CD4-positive, alpha-beta T cell (primary cell): ENCODE data around the gene ZNF638. TPM values are rescaled to one million over a fixed set of nuclear protein-coding genes. Genes with fewer than 3 reads are reported as not detected.
A peak's percentile ranks its signal among the peaks of the same experiment; 100 is the strongest.

Experiments used
- ATAC-seq: fragments of 200-7000 bp; cut with Tn5 transposase; one replicate; pipeline ENCODE4 v1.10.0; 2022; ENCODE audit warnings: mild to moderate bottlenecking; ENCODE audit not compliant: poor library complexity
- CTCF ChIA-PET: fragments of 350-600 bp; sonication (Branson Sonifier 250); formaldehyde crosslinking; loops from one replicate; lab custom pipeline; 2021; ENCODE audit warnings: antibody characterized with exemption, inconsistent platforms; lab: Charles Lee
- POLR2A ChIA-PET: fragments of 350-600 bp; sonication (Branson Sonifier 250); formaldehyde crosslinking; loops from one replicate; lab custom pipeline; 2021; ENCODE audit warnings: antibody characterized with exemption, inconsistent platforms; lab: Charles Lee
- DNase-seq, 14 experiments: peaks; one replicate each; pipeline ENCODE4 v3.0.0-alpha.2; 2013 to 2020; ENCODE audit warnings: mixed read lengths in 2 of 14
- H3K27ac ChIP-seq, 2 donors: one replicate each; pipeline versions ENCODE4 v1.5.1 to v1.7.0; 2013; ENCODE audit warnings: low read length in 2 of 2, low read depth in 1 of 2, mild to moderate bottlenecking in 1 of 2
- H3K27me3 ChIP-seq, 2 experiments: 1 replicate in 1 of 2; 2 replicates in 1 of 2; pipeline versions ENCODE4 v1.6.1 to v1.7.0; 2013; ENCODE audit warnings: low read length in 2 of 2, control low read depth in 1 of 2, mild to moderate bottlenecking in 1 of 2, moderate library complexity in 1 of 2; ENCODE audit not compliant: insufficient read depth in 2 of 2, control insufficient read depth in 1 of 2
- H3K36me3 ChIP-seq: one replicate; pipeline ENCODE4 v1.6.1; 2013; ENCODE audit warnings: low read length, control low read depth; ENCODE audit not compliant: insufficient read depth
- H3K4me1 ChIP-seq: one replicate; pipeline ENCODE4 v1.6.1; 2013; ENCODE audit warnings: low read length, control low read depth; ENCODE audit not compliant: insufficient read depth
- H3K4me3 ChIP-seq: one replicate; pipeline ENCODE4 v1.5.1; 2013; ENCODE audit warnings: mild to moderate bottlenecking, low read length, moderate library complexity
- H3K9me3 ChIP-seq, 2 experiments: 1 replicate in 1 of 2; 2 replicates in 1 of 2; pipeline versions ENCODE4 v1.6.1 to v1.7.0; 2013; ENCODE audit warnings: low read length in 2 of 2, mild to moderate bottlenecking in 2 of 2, control low read depth in 1 of 2, moderate library complexity in 1 of 2; ENCODE audit not compliant: control insufficient read depth in 1 of 2, insufficient read depth in 1 of 2
- H3K27ac Mint-ChIP-seq: one replicate; pipeline ENCODE4 v1.8.0; 2020; ENCODE audit warnings: mixed read lengths
- H3K27me3 Mint-ChIP-seq: one replicate; pipeline ENCODE4 v1.8.0; 2021; ENCODE audit warnings: mixed read lengths
- H3K36me3 Mint-ChIP-seq: one replicate; pipeline ENCODE4 v1.8.0; 2021; ENCODE audit warnings: low read depth, mixed read lengths
- H3K4me1 Mint-ChIP-seq: one replicate; pipeline ENCODE4 v1.8.0; 2021; ENCODE audit warnings: low read depth, mixed read lengths
- H3K4me3 Mint-ChIP-seq: one replicate; pipeline ENCODE4 v1.8.0; 2020; ENCODE audit warnings: mild to moderate bottlenecking, mixed read lengths
- H3K9me3 Mint-ChIP-seq: one replicate; pipeline ENCODE4 v1.8.0; 2020; ENCODE audit warnings: mixed read lengths
- CTCF ChIP-seq: fragments of 200-600 bp; IDR thresholded peaks from one replicate; pipeline ENCODE4 v1.8.0; 2022; ENCODE audit warnings: antibody characterized with exemption, mild to moderate bottlenecking
- intact Hi-C, 2 experiments: fragments of 100-400 bp; cut with DNase I in 1 of 2; cut with micrococcal nuclease in 1 of 2; formaldehyde crosslinking; loops; one replicate each; pipeline versions ENCODE4 v1.15.1 to v1.9.0; 2023 to 2025; cut with DNase I, micrococcal nuclease
- total RNA-seq, 174 experiments: library from RNA in 2 of 174; stranded (reverse) in 2 of 174; gene quantifications; one replicate each; pipeline ENCODE4 v1.2.3 and lab custom pipeline; 2021 to 2026

ZNF638 gene
- total RNA-seq, 2 experiments from 2014 or later, result 77.8 to 86.4 TPM

- DNase-seq, result no peak
- Mint-ChIP-seq H3K4me1 (peaks cover 28% of the 10 kb centered on the region), H3K36me3 (peaks cover 91% of the 10 kb centered on the region), H3K9me3 (no peaks in the 10 kb centered on the region), H3K27ac (peak overlapping the region; percentile 25), H3K27me3 (no peaks in the 10 kb centered on the region), H3K4me3 (no peak overlapping the region)
- H3K27me3 ChIP-seq, result no peaks in the 10 kb centered on the region
- peaks cover 85% of the 10 kb centered on the region for H3K36me3 ChIP-seq
- no peak for TF ChIP-seq CTCF
- no peak for ATAC-seq
- no peaks in the 10 kb centered on the region for H3K4me1 ChIP-seq
- no peak overlapping the region for H3K4me3 ChIP-seq
- no peak overlapping the region for H3K27ac ChIP-seq
- ChIA-PET CTCF (no interaction called here), POLR2A (no interaction called here)
- intact Hi-C loops, result no loop called here
- H3K9me3 ChIP-seq, result no peaks in the 10 kb centered on the region
Measured at GRCh38 chr2:71379086-71379485, 47.5 kb downstream of the ZNF638 start.

GRCh38 chr2:71380665-71381064, 49.1 kb downstream of the ZNF638 start:
- no peak overlapping the region for H3K4me3 ChIP-seq
- no peaks in the 10 kb centered on the region for H3K9me3 ChIP-seq
- H3K27me3 Mint-ChIP-seq, result no peaks in the 10 kb centered on the region
- no peaks in the 10 kb centered on the region for H3K27me3 ChIP-seq
- ATAC-seq (no peak), DNase-seq (no peak)
- TF ChIP-seq CTCF, result no peak
- intact Hi-C loops, result no loop called here
- no peak overlapping the region for H3K27ac ChIP-seq
- peak overlapping the region; percentile 45 for H3K27ac Mint-ChIP-seq
- POLR2A ChIA-PET, result interaction anchor here (1.0 kb wide), 1 partner anchor 12 kb away, joined by 3 read pairs; no protein-coding TSS in a partner anchor
- no peak overlapping the region for H3K4me3 Mint-ChIP-seq
- peaks cover 26% of the 10 kb centered on the region for H3K4me1 Mint-ChIP-seq
- peaks cover 92% of the 10 kb centered on the region for H3K36me3 Mint-ChIP-seq
- H3K9me3 Mint-ChIP-seq, result no peaks in the 10 kb centered on the region
- no peaks in the 10 kb centered on the region for H3K4me1 ChIP-seq
- peaks cover 83% of the 10 kb centered on the region for H3K36me3 ChIP-seq
- CTCF ChIA-PET, result interaction anchor here (1.2 kb wide), 1 partner anchor 10 kb away, joined by 3 read pairs; no protein-coding TSS in a partner anchor

GRCh38 chr2:71385012-71385411, 53.4 kb downstream of the ZNF638 start:
- peaks cover 88% of the 10 kb centered on the region for H3K36me3 ChIP-seq
- no peaks in the 10 kb centered on the region for H3K4me1 ChIP-seq
- H3K27ac ChIP-seq, result no peak overlapping the region
- Mint-ChIP-seq H3K27me3 (no peaks in the 10 kb centered on the region), H3K27ac (no peak overlapping the region), H3K9me3 (no peaks in the 10 kb centered on the region), H3K36me3 (peaks cover 93% of the 10 kb centered on the region), H3K4me3 (no peak overlapping the region), H3K4me1 (no peaks in the 10 kb centered on the region)
- ChIA-PET POLR2A (interaction anchor here (1.2 kb wide), 1 partner anchor 15 kb away, joined by 3 read pairs; no protein-coding TSS in a partner anchor), CTCF (no interaction called here)
- no peak for ATAC-seq
- no peak overlapping the region for H3K4me3 ChIP-seq
- H3K27me3 ChIP-seq, result no peaks in the 10 kb centered on the region
- peaks cover 0 to 3% of the 10 kb centered on the region in 2 experiments for H3K9me3 ChIP-seq
- intact Hi-C loops, result no loop called here
- no peak for DNase-seq
- TF ChIP-seq CTCF, result no peak
